GM21528 (cell line): ENCODE results near the gene OLFM1.
"Not testable (repeated sequence)": the region's sequence is repeated elsewhere in the genome, so short reads cannot be mapped to it uniquely, and the experiment has no call there.

Experiments
- ATAC-seq: cut with Tn5 transposase; IDR thresholded peaks from one replicate; pipeline ENCODE4 v1.9.1; 2021; ENCODE audit warnings: mild to moderate bottlenecking, moderate library complexity; ENCODE audit not compliant: unreplicated experiment, low FRiP score

The OLFM1 gene

GRCh38 chr9:135056541-135056940, 30.9 kb upstream of the OLFM1 start:
- ATAC-seq = no peak

GRCh38 chr9:135060461-135061116, 26.9 kb upstream of the OLFM1 start:
- no peak for ATAC-seq

GRCh38 chr9:135061441-135061840, 26.0 kb upstream of the OLFM1 start:
- ATAC-seq = no peak

GRCh38 chr9:135062254-135062653, 25.2 kb upstream of the OLFM1 start:
- ATAC-seq = no peak

GRCh38 chr9:135063466-135063865, 24.0 kb upstream of the OLFM1 start:
- ATAC-seq = not testable (repeated sequence)

GRCh38 chr9:135063888-135064287, 23.6 kb upstream of the OLFM1 start:
- not testable (repeated sequence) for ATAC-seq

DNA sequence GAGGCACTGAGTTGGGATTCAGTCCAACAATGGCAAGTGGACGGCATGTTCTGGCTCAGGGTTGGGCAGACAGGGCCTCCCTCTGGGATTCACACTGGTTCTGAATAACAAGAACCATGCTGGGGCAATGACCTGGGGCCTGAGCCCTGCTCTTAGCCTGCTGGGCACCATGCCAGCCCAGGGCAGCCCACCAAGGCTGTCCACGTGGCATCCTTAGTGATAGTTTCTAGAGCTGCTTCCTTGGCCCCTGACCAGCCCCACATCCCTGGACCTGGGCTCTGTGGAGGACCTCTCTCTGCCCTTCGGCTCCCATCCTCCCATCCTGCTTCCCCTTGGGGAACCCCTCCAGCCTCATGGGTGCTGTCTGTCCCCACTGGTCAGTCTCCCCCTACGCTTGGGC, 22.3 kb upstream of the OLFM1 start:
- ATAC-seq = no peak

GRCh38 chr9:135065804-135066203, 21.7 kb upstream of the OLFM1 start:
- no peak for ATAC-seq

DNA sequence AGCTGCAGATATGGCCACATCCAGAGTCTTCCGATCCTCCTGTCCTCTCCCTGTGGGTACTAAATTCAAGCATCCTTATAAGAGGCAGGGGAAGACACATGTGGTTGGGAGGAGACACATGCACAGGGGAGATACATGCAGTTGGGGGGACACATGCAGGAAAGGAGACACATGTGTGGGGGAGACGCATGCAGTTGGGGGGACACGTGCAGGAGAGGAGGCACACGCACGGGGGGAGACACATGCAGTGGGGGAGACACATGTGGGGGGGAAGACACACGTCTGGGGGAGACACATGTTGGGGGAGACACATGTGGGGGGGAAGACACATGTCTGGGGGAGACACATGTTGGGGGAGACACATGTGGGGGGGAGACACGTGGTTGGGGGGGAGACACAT, 21.2 kb upstream of the OLFM1 start:
- no peak for ATAC-seq

DNA sequence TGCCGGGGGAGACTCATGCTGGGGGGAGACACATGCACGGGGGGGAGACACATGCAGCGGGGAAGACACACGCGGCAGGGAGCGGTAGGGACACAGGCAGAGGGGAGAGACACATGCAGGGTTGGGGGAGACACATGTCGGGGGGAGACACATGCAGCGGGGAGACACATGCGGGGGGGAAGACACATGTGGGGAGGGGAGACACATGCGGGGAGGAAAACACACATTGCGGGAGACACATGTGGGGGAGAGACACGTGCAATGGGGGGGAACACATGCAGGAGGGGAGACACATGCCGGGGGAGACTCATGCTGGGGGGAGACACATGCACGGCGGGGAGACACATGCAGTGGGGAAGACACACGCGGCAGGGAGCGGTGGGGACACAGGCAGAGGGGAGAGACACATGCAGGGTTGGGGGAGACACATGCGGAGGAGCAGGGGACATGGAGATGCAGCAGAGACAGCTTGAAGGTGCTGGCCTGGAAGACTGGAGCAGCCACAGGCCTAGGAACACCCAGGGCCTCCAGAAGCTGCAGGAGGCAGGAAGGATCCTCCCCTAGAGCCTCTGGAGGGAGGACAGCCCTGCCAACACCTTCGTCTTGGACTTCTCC, 20.3 kb upstream of the OLFM1 start:
- no peak for ATAC-seq

GRCh38 chr9:135068776-135069415, 18.6 kb upstream of the OLFM1 start:
- ATAC-seq = no peak

DNA sequence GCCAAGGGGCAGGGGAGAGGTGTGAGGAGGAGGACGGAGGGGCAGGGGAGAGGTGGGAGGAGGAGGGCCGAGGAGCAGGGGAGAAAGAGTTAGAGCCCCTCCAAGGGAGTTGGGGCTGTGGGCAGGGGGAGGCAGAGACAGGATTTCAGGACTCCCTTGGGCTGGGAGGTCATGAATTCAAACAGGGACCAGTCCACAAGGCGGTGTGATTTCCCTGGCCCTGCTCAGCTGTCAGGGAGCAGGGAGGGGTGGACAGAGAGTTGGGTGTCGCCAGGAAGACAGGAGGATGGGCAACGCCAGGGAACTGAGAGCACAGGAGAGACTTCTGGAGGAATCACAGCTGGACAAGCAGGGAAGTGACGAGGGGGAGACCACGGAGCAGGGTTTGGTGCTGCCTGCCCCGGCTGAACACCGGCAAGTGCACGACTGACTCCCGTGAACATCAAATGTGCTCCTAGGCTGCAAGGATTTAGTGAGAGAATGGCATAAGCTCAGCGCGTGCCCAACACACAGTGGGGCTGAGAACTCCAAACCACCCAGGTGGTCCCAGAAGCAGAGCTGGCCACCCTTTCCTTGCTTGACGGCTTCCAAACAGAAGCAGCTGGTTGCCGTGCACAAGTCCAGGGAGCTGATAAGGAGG, 17.8 kb upstream of the OLFM1 start:
- ATAC-seq = no peak

DNA sequence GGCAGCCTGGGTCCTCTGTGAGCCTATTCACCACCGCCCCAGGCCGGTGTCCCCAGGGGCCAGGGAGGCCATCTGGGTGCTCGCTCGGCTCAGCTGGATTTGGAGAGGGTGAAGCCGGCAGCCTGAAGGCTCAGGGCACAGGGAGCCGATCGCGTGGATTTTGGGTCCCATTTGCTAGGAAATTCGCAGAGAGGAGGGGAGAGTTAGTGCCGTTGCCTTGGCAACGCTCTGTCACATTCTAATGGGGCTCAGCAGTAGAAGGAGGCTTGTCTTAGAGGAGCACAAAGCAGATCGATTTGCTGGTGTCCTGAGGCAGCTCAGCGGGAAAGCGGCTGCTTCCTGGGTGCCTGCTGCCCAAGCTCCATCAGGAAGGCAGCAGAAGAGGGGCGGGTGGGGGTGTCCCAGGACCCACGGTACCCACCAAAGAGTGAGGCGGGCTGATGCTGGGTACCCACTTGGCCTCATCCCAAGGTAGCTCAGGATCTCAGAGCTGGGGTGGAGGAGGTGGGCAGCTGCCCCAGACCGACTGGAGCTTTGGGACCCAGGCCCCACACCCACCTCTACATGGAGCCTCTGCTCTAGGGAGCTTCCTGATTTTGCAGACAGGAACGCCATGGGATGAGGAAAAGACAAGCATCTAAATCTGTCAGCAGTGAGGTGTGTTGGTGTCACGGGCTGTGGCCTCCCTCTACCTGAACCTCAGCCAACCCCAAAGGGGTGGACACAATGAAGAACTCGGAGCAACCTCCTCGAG, 17.1 kb upstream of the OLFM1 start:
- ATAC-seq = no peak

GRCh38 chr9:135070964-135071735, 16.3 kb upstream of the OLFM1 start:
- ATAC-seq = no peak

- no peak for ATAC-seq
Measured at GRCh38 chr9:135073081-135073740, 14.3 kb upstream of the OLFM1 start.

DNA sequence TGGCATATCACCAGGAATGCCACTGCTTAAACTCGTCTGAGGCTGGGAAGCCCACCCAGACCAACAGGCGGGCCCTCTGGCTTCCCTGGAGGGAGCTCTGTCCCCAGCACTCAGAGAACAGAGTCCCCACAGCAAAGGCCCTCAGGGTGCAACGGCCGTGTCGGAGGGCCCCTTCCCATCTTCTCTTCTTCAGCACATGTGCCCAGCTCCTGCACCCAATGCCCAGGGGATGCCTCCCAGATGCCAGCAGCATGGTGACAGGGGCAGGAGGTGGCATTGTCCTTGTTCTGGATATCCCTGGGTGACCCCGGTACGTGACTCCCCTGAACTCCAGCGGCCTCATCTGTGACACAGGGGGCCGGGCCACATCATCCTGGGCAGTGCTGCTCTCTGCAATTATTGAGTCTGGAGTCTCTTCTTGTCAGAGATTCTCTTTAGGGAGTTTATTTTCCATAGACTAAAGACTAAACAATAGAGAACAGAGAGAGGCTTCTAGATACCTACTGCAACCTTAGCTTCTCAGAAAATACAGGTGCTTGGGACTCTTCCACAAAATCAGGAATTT, 13.6 kb upstream of the OLFM1 start:
- ATAC-seq = no peak

DNA sequence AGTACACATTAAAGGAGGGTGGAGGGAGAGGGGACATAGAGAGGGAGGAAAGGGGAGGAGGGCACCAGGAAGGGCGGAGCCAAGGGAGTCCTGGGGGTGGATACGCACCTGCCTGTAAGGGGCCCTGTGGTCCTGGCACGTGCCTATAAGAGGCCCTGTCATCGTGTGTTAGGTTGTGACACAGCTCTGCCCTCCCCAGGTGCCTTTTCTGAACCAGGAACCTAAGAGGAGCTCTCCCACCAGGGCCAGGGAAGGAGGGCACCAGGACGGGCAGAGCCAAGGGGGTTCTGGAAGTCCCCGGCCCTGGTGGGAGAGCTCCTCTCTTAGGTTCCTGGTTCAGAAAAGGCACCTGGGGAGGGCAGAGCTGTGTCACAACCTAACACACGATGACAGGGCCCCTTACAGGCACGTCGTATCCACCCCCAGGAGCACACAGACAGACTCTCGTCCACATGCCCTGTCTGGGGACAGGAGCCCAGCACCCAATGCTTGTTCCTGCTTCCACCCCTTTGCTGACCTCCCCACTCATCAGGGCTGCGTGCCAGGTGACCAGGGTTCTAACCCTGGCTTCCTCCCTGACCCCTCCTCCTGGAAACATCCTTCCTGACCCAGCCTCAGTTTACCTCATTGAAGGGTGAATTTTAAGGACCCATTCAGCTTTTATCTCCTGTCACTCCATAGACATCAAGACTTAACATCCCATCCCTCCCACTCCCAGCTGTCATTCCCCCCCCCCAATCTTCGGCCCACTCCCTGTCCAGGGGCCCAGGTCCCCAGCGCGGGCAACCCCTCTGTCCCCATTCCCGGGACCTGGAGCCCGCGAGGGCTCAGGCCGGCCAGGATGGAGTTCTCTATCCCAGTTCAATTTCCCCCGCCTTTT, 12.9 kb upstream of the OLFM1 start:
- ATAC-seq = no peak
